HepG2 (cell line): ENCODE data around the gene FMO1.

Experiments
- BRCA1 ChIP-seq: sonication (generic); formaldehyde crosslinking; IDR thresholded peaks from 2 replicates; pipeline ENCODE4 v1.4.0; 2020; ENCODE audit warnings: missing genetic modification reagents
- CEBPB ChIP-seq: IDR thresholded peaks from 2 replicates; pipeline ENCODE4 v1.6.1; 2011; ENCODE audit warnings: low read depth, low read length, improper control_type of control experiment, borderline replicate concordance
- KLF6 ChIP-seq: IDR thresholded peaks from 2 replicates; pipeline ENCODE4 v1.8.0; 2016; ENCODE audit warnings: missing biosample characterization, missing genetic modification reagents
- MXI1 ChIP-seq: IDR thresholded peaks from 3 replicates; pipeline ENCODE4 v1.6.1; 2012; ENCODE audit warnings: low read depth, low read length, inconsistent platforms, borderline replicate concordance
- PAWR ChIP-seq: sonication (generic); formaldehyde crosslinking; IDR thresholded peaks from 2 replicates; pipeline ENCODE4 v1.4.0; 2020; ENCODE audit warnings: missing genetic modification reagents, mild to moderate bottlenecking, borderline replicate concordance
- POLR2A ChIP-seq, 2 experiments: IDR thresholded peaks; 2 replicates each; pipeline ENCODE4 v1.6.1; 2011; ENCODE audit warnings: low read depth in 2 of 2, low read length in 2 of 2, mild to moderate bottlenecking in 1 of 2, moderate library complexity in 1 of 2; ENCODE audit not compliant: insufficient read depth in 1 of 2
- POLR2AphosphoS5 ChIP-seq: IDR thresholded peaks from 2 replicates; pipeline ENCODE4 v1.6.1; 2012; ENCODE audit warnings: low read depth, low read length
- REST ChIP-seq, 2 experiments: IDR thresholded peaks; 2 replicates each; pipeline ENCODE4 v1.6.1; 2011 to 2012; ENCODE audit warnings: low read length in 2 of 2, borderline replicate concordance in 1 of 2, low read depth in 1 of 2, mild to moderate bottlenecking in 1 of 2, moderate library complexity in 1 of 2
- SKIL ChIP-seq: sonication (generic); formaldehyde crosslinking; IDR thresholded peaks from 2 replicates; pipeline ENCODE4 v1.8.0; 2022; ENCODE audit warnings: missing genetic modification reagents, mild to moderate bottlenecking, moderate library complexity, borderline replicate concordance
- SRSF4 ChIP-seq: fragments of 200-400 bp; formaldehyde crosslinking; IDR thresholded peaks from one replicate; pipeline ENCODE4 v1.6.1; 2018; ENCODE audit warnings: mild to moderate bottlenecking, low read depth, low read length, moderate library complexity; ENCODE audit not compliant: poor library complexity, severe bottlenecking
- ZFP37 ChIP-seq: sonication (generic); formaldehyde crosslinking; IDR thresholded peaks from 2 replicates; pipeline ENCODE4 v1.4.0; 2020; ENCODE audit warnings: missing genetic modification reagents, borderline replicate concordance

- no peak for TF ChIP-seq BRCA1
- TF ChIP-seq MXI1, result no peak
- TF ChIP-seq CEBPB, result no peak
- TF ChIP-seq KLF6 (CRISPR knock-in tag), result no peak
- no peak for TF ChIP-seq REST (IDR thresholded peaks at IDR 0.05; ENCODE audit: borderline replicate concordance in 1 of 2, low read depth in 1 of 2, low read length in 2 of 2)
- TF ChIP-seq ZFP37 (CRISPR knock-in tag), result no peak
- no peak for TF ChIP-seq SKIL (CRISPR knock-in tag)
- no peak for TF ChIP-seq POLR2A (IDR thresholded peaks at IDR 0.05; ENCODE audit: insufficient read depth in 1 of 2, low read depth in 2 of 2, low read length in 2 of 2)
- no peak for TF ChIP-seq POLR2AphosphoS5
- TF ChIP-seq SRSF4, result no peak
- TF ChIP-seq PAWR (CRISPR knock-in tag), result no peak
Measured at GRCh38 chr1:171263901-171264300, 15.6 kb downstream of the FMO1 start.
